Breast epithelium (tissue), 3 donors: ENCODE measurements around the gene PRDM15.

Experiments
- CTCF ChIP-seq, 3 donors: fragments of 450-650 bp; IDR thresholded peaks; one replicate each; pipeline ENCODE4 v1.5.1; 2016 to 2017; ENCODE audit warnings: antibody characterized with exemption in 3 of 3, mild to moderate bottlenecking in 3 of 3, moderate library complexity in 3 of 3
- POLR2A ChIP-seq: fragments of 450-650 bp; IDR thresholded peaks from one replicate; pipeline ENCODE4 v1.6.1; 2016; ENCODE audit warnings: antibody characterized with exemption, mild to moderate bottlenecking, moderate library complexity
- POLR2AphosphoS5 ChIP-seq, 3 donors: sonication (generic); formaldehyde crosslinking; IDR thresholded peaks; one replicate each; pipeline ENCODE4 v1.6.1; 2017; ENCODE audit warnings: antibody characterized with exemption in 3 of 3

- TF ChIP-seq POLR2AphosphoS5 (IDR thresholded peaks at IDR 0.05) (no peak), CTCF (IDR thresholded peaks at IDR 0.05) (no peak), POLR2A (no peak)
These were observed 124.7 kb downstream of the PRDM15 start for GRCh38 chr21:41754479-41754891.
